Measurements from ENCODE around the gene CACNG1.
"Not testable (repeated sequence)": the region's sequence is repeated elsewhere in the genome, so short reads cannot be mapped to it uniquely, and the experiment has no call there.

CACNG1 gene

GRCh38 chr17:67032382-67032781, 12.0 kb upstream of the CACNG1 start:
- no peak overlapping the region for H3K4me3 ChIP-seq (ENCODE audit: low read depth, low read length)
- TF ChIP-seq, protein P1, sequence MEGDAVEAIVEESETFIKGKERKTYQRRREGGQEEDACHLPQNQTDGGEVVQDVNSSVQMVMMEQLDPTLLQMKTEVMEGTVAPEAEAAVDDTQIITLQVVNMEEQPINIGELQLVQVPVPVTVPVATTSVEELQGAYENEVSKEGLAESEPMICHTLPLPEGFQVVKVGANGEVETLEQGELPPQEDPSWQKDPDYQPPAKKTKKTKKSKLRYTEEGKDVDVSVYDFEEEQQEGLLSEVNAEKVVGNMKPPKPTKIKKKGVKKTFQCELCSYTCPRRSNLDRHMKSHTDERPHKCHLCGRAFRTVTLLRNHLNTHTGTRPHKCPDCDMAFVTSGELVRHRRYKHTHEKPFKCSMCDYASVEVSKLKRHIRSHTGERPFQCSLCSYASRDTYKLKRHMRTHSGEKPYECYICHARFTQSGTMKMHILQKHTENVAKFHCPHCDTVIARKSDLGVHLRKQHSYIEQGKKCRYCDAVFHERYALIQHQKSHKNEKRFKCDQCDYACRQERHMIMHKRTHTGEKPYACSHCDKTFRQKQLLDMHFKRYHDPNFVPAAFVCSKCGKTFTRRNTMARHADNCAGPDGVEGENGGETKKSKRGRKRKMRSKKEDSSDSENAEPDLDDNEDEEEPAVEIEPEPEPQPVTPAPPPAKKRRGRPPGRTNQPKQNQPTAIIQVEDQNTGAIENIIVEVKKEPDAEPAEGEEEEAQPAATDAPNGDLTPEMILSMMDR (IDR thresholded peaks at IDR 0.05; ENCODE audit: low read depth, low read length), result no peak
- in situ Hi-C loops (cut with HindIII; ENCODE audit: low sequenced_read_pairs), result no loop called here
- no peak for DNase-seq (ENCODE audit: low read depth, low spot score)

DNA sequence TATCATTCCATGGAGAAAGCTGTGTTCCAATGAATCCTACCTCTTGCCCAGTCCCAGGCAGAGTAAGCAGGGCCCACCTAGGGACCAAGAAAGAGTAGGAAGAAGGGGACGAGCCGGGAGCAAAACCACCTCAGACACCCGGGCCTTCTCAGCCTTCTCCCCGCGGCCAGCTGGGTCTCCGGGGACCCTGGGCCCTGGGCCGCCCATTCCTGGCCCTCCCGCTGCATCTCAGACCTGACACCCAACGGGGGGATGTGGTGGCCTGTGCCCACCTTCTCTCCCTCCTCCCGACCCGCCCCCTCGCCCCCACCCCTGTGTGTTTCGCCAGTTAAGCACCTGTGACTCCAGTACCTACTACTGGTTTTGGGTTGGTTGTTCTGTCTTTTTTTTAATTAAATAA, 11.4 kb upstream of the CACNG1 start:
- DNase-seq (ENCODE audit: low read depth, low spot score), result no peak
- TF ChIP-seq, protein P1 (IDR thresholded peaks at IDR 0.05; ENCODE audit: low read depth, low read length), result no peak
- in situ Hi-C loops (cut with HindIII; ENCODE audit: low sequenced_read_pairs), result no loop called here
- no peak overlapping the region for H3K4me3 ChIP-seq (ENCODE audit: low read depth, low read length)

- in situ Hi-C loops (cut with HindIII; ENCODE audit: low sequenced_read_pairs), result no loop called here
- TF ChIP-seq, protein P1 (IDR thresholded peaks at IDR 0.05; ENCODE audit: low read depth, low read length), result no peak
- DNase-seq (ENCODE audit: low read depth, low spot score), result no peak
- H3K4me3 ChIP-seq (ENCODE audit: low read depth, low read length), result no peak overlapping the region
Measured at GRCh38 chr17:67033613-67034012, 10.7 kb upstream of the CACNG1 start.

GRCh38 chr17:67035131-67036083, 8.9 kb upstream of the CACNG1 start:
- in situ Hi-C loops (cut with HindIII; ENCODE audit: low sequenced_read_pairs), result no loop called here
- no peak for DNase-seq (ENCODE audit: low read depth, low spot score)
- TF ChIP-seq, protein P1 (IDR thresholded peaks at IDR 0.05; ENCODE audit: low read depth, low read length), result no peak
- no peak overlapping the region for H3K4me3 ChIP-seq (ENCODE audit: low read depth, low read length)

- no peak overlapping the region for H3K4me3 ChIP-seq (ENCODE audit: low read depth, low read length)
- TF ChIP-seq, protein P1 (IDR thresholded peaks at IDR 0.05; ENCODE audit: low read depth, low read length), result no peak
- in situ Hi-C loops (cut with HindIII; ENCODE audit: low sequenced_read_pairs), result no loop called here
- no peak for DNase-seq (ENCODE audit: low read depth, low spot score)
Measured at GRCh38 chr17:67038861-67039365, 5.4 kb upstream of the CACNG1 start.

GRCh38 chr17:67040652-67041051, 3.7 kb upstream of the CACNG1 start:
- TF ChIP-seq, protein P1 (IDR thresholded peaks at IDR 0.05; ENCODE audit: low read depth, low read length), result no peak
- in situ Hi-C loops (cut with HindIII; ENCODE audit: low sequenced_read_pairs), result no loop called here
- no peak for DNase-seq (ENCODE audit: low read depth, low spot score)
- H3K4me3 ChIP-seq (ENCODE audit: low read depth, low read length), result no peak overlapping the region

DNA sequence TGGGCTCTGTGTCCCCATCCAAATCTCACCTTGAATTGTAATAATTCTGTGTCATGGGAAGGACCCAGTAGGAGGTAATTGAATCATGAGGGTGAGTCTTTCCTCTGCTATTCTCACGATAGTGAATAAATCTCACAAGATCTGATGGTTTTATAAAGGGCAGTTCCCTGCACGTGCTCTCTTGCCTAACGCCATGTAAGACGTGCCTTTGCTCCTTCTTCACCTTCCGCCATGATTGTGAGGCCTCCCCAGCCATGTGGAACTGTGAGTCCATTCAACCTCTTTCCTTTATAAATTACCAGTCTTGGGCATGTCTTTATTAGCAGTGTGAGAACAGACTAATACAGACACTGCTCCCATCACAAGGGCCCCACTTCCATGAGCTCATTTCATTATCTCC, 3.2 kb upstream of the CACNG1 start:
- H3K4me3 ChIP-seq (ENCODE audit: low read depth, low read length); DNase-seq (ENCODE audit: low read depth, low spot score); in situ Hi-C loops (cut with HindIII; ENCODE audit: low sequenced_read_pairs): not testable (repeated sequence)

All from astrocyte of the spinal cord (primary cell).